GM23338 (cell line): Measurements from ENCODE around the gene MGAT5. TPM values are rescaled to one million over a fixed set of nuclear protein-coding genes. Genes with fewer than 3 reads are reported as not detected.

Experiments used
- ATAC-seq: fragments of 200-7000 bp; cut with Tn5 transposase; 3 replicates; pipeline ENCODE4 v1.9.1; 2020
- DNase-seq: peaks from one replicate; pipeline ENCODE4 v3.0.0-alpha.2; 2015; ENCODE audit warnings: low spot score
- H2AFZ ChIP-seq: fragments of 200-600 bp; sonication (generic); 2 replicates; pipeline ENCODE4 v1.8.0; 2016; ENCODE audit warnings: antibody characterized with exemption, mild to moderate bottlenecking, moderate library complexity
- H3F3A ChIP-seq: fragments of 200-600 bp; sonication (generic); replicated peaks from 2 replicates; pipeline ENCODE4 v1.8.0; 2017; ENCODE audit warnings: antibody characterized with exemption, mixed run types, low read depth
- H3K27ac ChIP-seq: fragments of 200-600 bp; sonication (generic); 2 replicates; pipeline ENCODE4 v1.6.1; 2016; ENCODE audit warnings: low read depth
- H3K27me3 ChIP-seq: fragments of 200-600 bp; sonication (generic); 2 replicates; pipeline ENCODE4 v1.8.0; 2016; ENCODE audit warnings: mild to moderate bottlenecking, mixed run types, moderate library complexity; ENCODE audit not compliant: insufficient read depth
- H3K36me3 ChIP-seq: fragments of 200-600 bp; sonication (generic); 2 replicates; pipeline ENCODE4 v1.8.0; 2016; ENCODE audit warnings: mild to moderate bottlenecking; ENCODE audit not compliant: insufficient read depth
- H3K4me1 ChIP-seq: fragments of 200-600 bp; sonication (generic); 2 replicates; pipeline ENCODE4 v1.8.0; 2016; ENCODE audit warnings: mild to moderate bottlenecking, moderate library complexity; ENCODE audit not compliant: insufficient read depth
- H3K4me2 ChIP-seq: fragments of 200-600 bp; sonication (generic); 2 replicates; pipeline ENCODE4 v1.7.1; 2017; ENCODE audit warnings: mixed run types
- H3K4me3 ChIP-seq: fragments of 200-600 bp; sonication (generic); 2 replicates; pipeline ENCODE4 v1.6.1; 2016; ENCODE audit warnings: mixed run types
- H3K79me2 ChIP-seq: fragments of 200-600 bp; sonication (generic); replicated peaks from 2 replicates; pipeline ENCODE4 v1.8.0; 2017; ENCODE audit warnings: mild to moderate bottlenecking; ENCODE audit not compliant: insufficient read depth
- H3K9me2 ChIP-seq: fragments of 200-600 bp; sonication (generic); 2 replicates; pipeline ENCODE4 v1.8.0; 2017; ENCODE audit not compliant: insufficient read depth
- H4K20me1 ChIP-seq: fragments of 200-600 bp; sonication (generic); replicated peaks from 2 replicates; pipeline ENCODE4 v1.8.0; 2017; ENCODE audit warnings: mild to moderate bottlenecking; ENCODE audit not compliant: insufficient read depth
- H3K27ac Mint-ChIP-seq: 2 replicates; pipeline ENCODE4 v1.8.0; 2020; ENCODE audit warnings: inconsistent platforms, mild to moderate bottlenecking, moderate library complexity, mixed read lengths
- H3K27me3 Mint-ChIP-seq: 3 replicates; pipeline ENCODE4 v1.8.0; 2022; ENCODE audit warnings: low read depth, mild to moderate bottlenecking, moderate library complexity, mixed read lengths, inconsistent platforms; ENCODE audit not compliant: insufficient read depth, poor library complexity
- H3K36me3 Mint-ChIP-seq: 3 replicates; pipeline ENCODE4 v1.8.0; 2021; ENCODE audit warnings: low read depth, mild to moderate bottlenecking, inconsistent platforms, moderate library complexity, mixed read lengths
- H3K4me1 Mint-ChIP-seq: 3 replicates; pipeline ENCODE4 v1.8.0; 2020; ENCODE audit warnings: mild to moderate bottlenecking, inconsistent platforms, mixed read lengths
- H3K4me3 Mint-ChIP-seq: 3 replicates; pipeline ENCODE4 v1.8.0; 2021; ENCODE audit warnings: moderate library complexity, mild to moderate bottlenecking, inconsistent platforms, mixed read lengths
- H3K9me3 Mint-ChIP-seq: 3 replicates; pipeline ENCODE4 v1.8.0; 2020; ENCODE audit warnings: moderate library complexity, mild to moderate bottlenecking, inconsistent platforms, mixed read lengths
- CREB1 ChIP-seq: fragments of 250-450 bp; sonication (Bioruptor Pico); IDR thresholded peaks from 2 replicates; pipeline ENCODE4 v1.5.0; 2020; ENCODE audit warnings: low read depth, mild to moderate bottlenecking, moderate library complexity
- CTCF ChIP-seq, 2 experiments: fragments of 200-600 bp in 1 of 2; sonication (generic) in 1 of 2; conservative IDR thresholded peaks; 2 replicates each; pipeline versions ENCODE4 v1.5.1 to v1.6.1; 2016 to 2017; ENCODE audit warnings: antibody characterized with exemption in 2 of 2, low read depth in 2 of 2, mild to moderate bottlenecking in 2 of 2, moderate library complexity in 1 of 2
- ETS1 ChIP-seq: IDR thresholded peaks from 2 replicates; pipeline ENCODE4 v1.6.1; 2016; ENCODE audit warnings: antibody characterized with exemption
- EZH2 ChIP-seq: fragments of 200-600 bp; sonication (generic); IDR thresholded peaks from one replicate; pipeline ENCODE4 v1.8.0; 2017; ENCODE audit warnings: antibody characterized with exemption, mild to moderate bottlenecking, low read depth; ENCODE audit not compliant: unreplicated experiment
- EZH2phosphoT487 ChIP-seq: fragments of 200-600 bp; sonication (generic); IDR thresholded peaks from one replicate; pipeline ENCODE4 v1.8.1; 2018; ENCODE audit warnings: antibody characterized with exemption; ENCODE audit not compliant: unreplicated experiment
- JUNB ChIP-seq: IDR thresholded peaks from one replicate; pipeline ENCODE4 v1.6.1; 2016; ENCODE audit warnings: antibody characterized with exemption; ENCODE audit not compliant: unreplicated experiment
- NANOG ChIP-seq: IDR thresholded peaks from 2 replicates; pipeline ENCODE4 v1.6.1; 2016; ENCODE audit warnings: antibody characterized with exemption, borderline replicate concordance
- POLR2AphosphoS5 ChIP-seq: IDR thresholded peaks from 2 replicates; pipeline ENCODE4 v1.6.1; 2016; ENCODE audit warnings: antibody characterized with exemption, low read depth
- ZNF114 ChIP-seq: fragments of 250-450 bp; sonication (Bioruptor Pico); IDR thresholded peaks from 2 replicates; pipeline ENCODE4 v1.5.0; 2020; ENCODE audit warnings: mild to moderate bottlenecking, moderate library complexity
- ZNF331 ChIP-seq: fragments of 250-450 bp; sonication (Bioruptor Pico); IDR thresholded peaks from 2 replicates; pipeline ENCODE4 v1.5.0; 2020; ENCODE audit warnings: low read depth, mild to moderate bottlenecking, moderate library complexity
- ZNF462 ChIP-seq: fragments of 250-450 bp; sonication (Bioruptor Pico); IDR thresholded peaks from 2 replicates; pipeline ENCODE4 v1.5.0; 2020; ENCODE audit warnings: mild to moderate bottlenecking, moderate library complexity
- polyA plus RNA-seq: library from polyadenylated mRNA; unstranded; fragments of >200 nt; fragmentation: Nextera tagmentation; extraction: Ambion mirVana; gene quantifications from 2 replicates; pipeline ENCODE4 v1.2.1, GENCODE V29; 2016
- total RNA-seq: library from RNA; depleted of rRNA; stranded (reverse); fragments of >200 nt; shearing (Covaris generic); gene quantifications from 2 replicates; pipeline ENCODE4 v1.2.3, GENCODE V29; 2014

Gene MGAT5
- total and polyA plus RNA-seq, 2 experiments from 2014 or later, result 4.6 to 27.6 TPM

- H3K27ac Mint-ChIP-seq, result no peak overlapping the region
- Histone ChIP-seq H3K27me3 (no peaks in the 10 kb centered on the region), H4K20me1 (peaks cover 3% of the 10 kb centered on the region; the same call in 1 of the 2 replicates), H3K4me3 (no peak overlapping the region), H3K9me2 (peaks cover 17% of the 10 kb centered on the region; the same call in 1 of the 2 replicates), H3K79me2 (peaks cover 51% of the 10 kb centered on the region), H2AFZ (no peak overlapping the region), H3K4me1 (peaks cover 3% of the 10 kb centered on the region; the same call in 1 of the 2 replicates), H3K4me2 (no peak overlapping the region), H3K36me3 (no peaks in the 10 kb centered on the region), H3K27ac (no peak overlapping the region), H3F3A (no peaks in the 10 kb centered on the region)
- H3K4me1 Mint-ChIP-seq, result peaks cover 26% of the 10 kb centered on the region
- H3K9me3 Mint-ChIP-seq, result no peaks in the 10 kb centered on the region; the same call in 2 of the 3 replicates
- H3K4me3 Mint-ChIP-seq, result no peak overlapping the region
- TF ChIP-seq CREB1 (CRISPR knock-in tag), result no peak
- no peak for TF ChIP-seq ZNF331 (CRISPR knock-in tag)
- no peak for TF ChIP-seq ETS1
- TF ChIP-seq ZNF114, result no peak
- no peak for TF ChIP-seq NANOG
- no peaks in the 10 kb centered on the region for H3K36me3 Mint-ChIP-seq
- H3K27me3 Mint-ChIP-seq, result no peaks in the 10 kb centered on the region
- DNase-seq (no peak), ATAC-seq (no peak)
These were observed 4.1 kb upstream of the MGAT5 start for GRCh38 chr2:134249755-134250154.

GRCh38 chr2:134250840-134251461 lies 2.9 kb upstream of the MGAT5 start:
- Mint-ChIP-seq H3K4me1 (peaks cover 19% of the 10 kb centered on the region), H3K36me3 (no peaks in the 10 kb centered on the region), H3K27ac (no peak overlapping the region), H3K4me3 (no peak overlapping the region), H3K9me3 (no peaks in the 10 kb centered on the region; the same call in 2 of the 3 replicates), H3K27me3 (no peaks in the 10 kb centered on the region)
- Histone ChIP-seq H3K9me2 (peaks cover 17% of the 10 kb centered on the region; the same call in 1 of the 2 replicates), H3K79me2 (peaks cover 47% of the 10 kb centered on the region), H3K4me1 (no peaks in the 10 kb centered on the region), H3K27ac (no peak overlapping the region), H3K4me2 (no peak overlapping the region), H3K36me3 (no peaks in the 10 kb centered on the region), H2AFZ (no peak overlapping the region), H3K27me3 (no peaks in the 10 kb centered on the region), H3K4me3 (no peak overlapping the region), H4K20me1 (peaks cover 3% of the 10 kb centered on the region; the same call in 1 of the 2 replicates), H3F3A (no peaks in the 10 kb centered on the region)
- no peak for ATAC-seq
- no peak for DNase-seq
- no peak for TF ChIP-seq ETS1
- TF ChIP-seq JUNB, result no peak
- no peak for TF ChIP-seq POLR2AphosphoS5
- no peak for TF ChIP-seq CTCF (conservative IDR thresholded peaks at IDR 0.05; ENCODE audit: low read depth in 2 of 2)
- no peak for TF ChIP-seq EZH2
- TF ChIP-seq NANOG, result no peak
- TF ChIP-seq EZH2phosphoT487, result no peak
- TF ChIP-seq ZNF462 (CRISPR knock-in tag), result no peak
- no peak for TF ChIP-seq CREB1 (CRISPR knock-in tag)
